ENCODE results near the gene PGAM5.

Gene PGAM5

DNA sequence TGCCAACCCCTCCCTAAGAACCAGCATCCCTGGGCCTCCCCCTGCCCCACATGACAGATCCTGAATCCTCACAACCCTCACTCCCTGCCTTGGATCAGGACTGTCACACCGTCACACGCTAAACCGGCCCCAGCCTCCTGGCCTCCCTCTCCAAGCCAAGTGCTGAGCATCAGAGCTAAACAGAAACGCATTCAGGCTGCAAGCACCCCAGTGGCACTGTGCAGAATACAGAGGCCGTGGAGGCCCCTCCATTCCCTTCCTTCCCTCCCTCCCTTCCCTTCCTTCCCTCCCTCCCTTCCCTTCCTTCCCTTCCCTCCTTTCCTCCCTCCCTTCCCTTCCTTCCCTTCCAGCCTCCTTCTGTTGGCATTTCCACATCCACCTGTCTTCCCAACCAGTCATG lies 36.1 kb upstream of the PGAM5 start:
- DNase-seq (ENCODE audit: low read depth) = no peak
- H3K4me3 ChIP-seq (ENCODE audit: low read depth, low read length) = no peak overlapping the region
- TF ChIP-seq, protein P1, sequence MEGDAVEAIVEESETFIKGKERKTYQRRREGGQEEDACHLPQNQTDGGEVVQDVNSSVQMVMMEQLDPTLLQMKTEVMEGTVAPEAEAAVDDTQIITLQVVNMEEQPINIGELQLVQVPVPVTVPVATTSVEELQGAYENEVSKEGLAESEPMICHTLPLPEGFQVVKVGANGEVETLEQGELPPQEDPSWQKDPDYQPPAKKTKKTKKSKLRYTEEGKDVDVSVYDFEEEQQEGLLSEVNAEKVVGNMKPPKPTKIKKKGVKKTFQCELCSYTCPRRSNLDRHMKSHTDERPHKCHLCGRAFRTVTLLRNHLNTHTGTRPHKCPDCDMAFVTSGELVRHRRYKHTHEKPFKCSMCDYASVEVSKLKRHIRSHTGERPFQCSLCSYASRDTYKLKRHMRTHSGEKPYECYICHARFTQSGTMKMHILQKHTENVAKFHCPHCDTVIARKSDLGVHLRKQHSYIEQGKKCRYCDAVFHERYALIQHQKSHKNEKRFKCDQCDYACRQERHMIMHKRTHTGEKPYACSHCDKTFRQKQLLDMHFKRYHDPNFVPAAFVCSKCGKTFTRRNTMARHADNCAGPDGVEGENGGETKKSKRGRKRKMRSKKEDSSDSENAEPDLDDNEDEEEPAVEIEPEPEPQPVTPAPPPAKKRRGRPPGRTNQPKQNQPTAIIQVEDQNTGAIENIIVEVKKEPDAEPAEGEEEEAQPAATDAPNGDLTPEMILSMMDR (IDR thresholded peaks at IDR 0.05; ENCODE audit: control insufficient read depth, extremely low read depth, insufficient read depth) = no peak

DNA sequence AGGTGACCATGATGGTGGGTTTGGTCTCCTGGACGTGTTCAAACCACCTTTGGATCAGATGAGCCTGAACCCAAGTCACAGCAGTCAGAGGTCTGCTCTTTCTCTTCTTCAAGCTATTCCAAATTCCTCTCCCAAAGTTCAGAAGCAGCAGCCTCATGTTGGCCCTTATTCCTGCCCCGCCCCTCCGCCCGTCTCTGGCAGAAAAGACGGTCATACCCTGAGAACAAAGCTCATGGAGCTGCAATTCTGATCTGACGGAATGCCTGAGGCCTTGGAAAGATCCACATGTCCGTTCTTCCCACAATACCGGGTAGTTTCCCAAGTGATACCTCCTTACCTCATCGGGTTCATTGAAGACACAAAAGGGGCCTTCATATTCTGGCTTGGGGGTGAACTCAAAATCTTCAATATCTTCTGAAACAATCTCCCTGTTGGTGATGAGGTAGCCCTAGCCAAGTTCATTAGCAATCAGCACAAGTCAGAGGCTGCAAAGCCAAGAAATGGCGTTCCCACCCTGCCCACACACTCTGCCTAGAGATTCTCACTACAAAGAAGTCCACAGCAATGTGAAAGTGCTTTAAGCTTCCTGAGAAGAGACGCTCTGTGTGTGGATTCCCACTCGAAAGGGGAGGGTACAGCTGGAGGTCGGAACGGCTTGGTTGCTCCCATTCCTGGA lies 34.7 kb upstream of the PGAM5 start:
- no peak for DNase-seq (ENCODE audit: low read depth)
- TF ChIP-seq, protein P1 (IDR thresholded peaks at IDR 0.05; ENCODE audit: control insufficient read depth, extremely low read depth, insufficient read depth) = no peak
- H3K4me3 ChIP-seq (ENCODE audit: low read depth, low read length) = no peak overlapping the region

DNA sequence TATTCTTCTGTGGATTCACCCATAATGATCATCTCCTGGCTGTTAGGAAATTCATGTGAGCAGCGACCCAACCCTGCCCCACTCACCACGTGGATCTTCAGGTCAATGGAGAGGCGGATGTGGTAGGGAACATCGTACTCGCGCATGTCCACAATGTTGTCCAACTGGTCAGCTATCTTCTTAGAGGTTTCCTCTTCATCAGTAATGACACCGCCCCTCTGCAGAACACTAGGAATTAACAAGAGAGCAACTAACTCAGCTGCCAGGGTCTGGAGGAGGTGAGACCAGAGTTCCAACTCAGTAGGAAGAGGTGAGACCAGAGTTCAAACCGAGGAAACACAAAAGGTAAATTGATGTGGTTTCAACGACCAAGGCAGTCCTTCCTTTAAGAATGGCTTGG lies 33.1 kb upstream of the PGAM5 start:
- TF ChIP-seq, protein P1 (IDR thresholded peaks at IDR 0.05; ENCODE audit: control insufficient read depth, extremely low read depth, insufficient read depth) = no peak
- no peak for DNase-seq (ENCODE audit: low read depth)
- no peak overlapping the region for H3K4me3 ChIP-seq (ENCODE audit: low read depth, low read length)

DNA sequence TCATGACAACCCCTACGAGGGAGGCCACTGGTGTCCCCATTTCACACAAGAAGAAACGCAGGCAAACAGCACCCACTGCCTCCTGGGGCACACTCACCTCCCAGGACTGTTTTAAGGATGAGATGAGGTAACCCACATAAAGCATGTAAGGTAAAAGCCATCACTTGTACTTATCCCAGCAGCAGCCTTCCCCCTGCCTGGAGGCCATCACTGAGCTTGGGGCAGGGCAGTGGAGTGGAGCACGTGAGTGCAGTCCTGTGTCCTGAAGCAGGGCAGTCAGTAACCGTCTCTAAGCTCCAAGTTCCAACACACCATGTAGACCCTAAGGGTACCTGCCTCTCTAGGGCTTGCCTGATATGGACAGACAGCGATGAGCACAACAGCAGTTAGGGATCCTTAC lies 25.2 kb upstream of the PGAM5 start:
- DNase-seq (ENCODE audit: low read depth) = no peak
- TF ChIP-seq, protein P1 (IDR thresholded peaks at IDR 0.05; ENCODE audit: control insufficient read depth, extremely low read depth, insufficient read depth) = no peak
- H3K4me3 ChIP-seq (ENCODE audit: low read depth, low read length) = no peak overlapping the region

DNA sequence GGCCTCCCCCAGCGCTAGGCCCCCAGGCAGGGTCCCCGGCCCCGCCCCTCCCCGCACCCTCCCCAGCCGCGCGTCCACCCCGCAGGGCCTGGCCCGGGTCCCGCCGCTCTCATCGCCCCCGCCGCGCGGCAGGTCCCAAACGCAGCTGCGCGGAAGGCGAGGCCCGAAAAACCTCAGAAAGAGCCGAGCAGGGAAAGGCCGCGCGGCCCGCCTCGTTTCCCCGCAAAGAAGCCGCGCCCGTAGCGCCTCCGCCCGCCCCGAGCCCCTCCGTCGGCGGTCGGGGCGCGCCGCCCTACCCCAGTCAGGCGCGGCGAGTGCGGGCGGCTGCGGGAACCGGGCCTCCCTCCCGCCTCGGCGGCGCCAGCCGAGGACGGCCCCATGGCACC lies 23.8 kb upstream of the PGAM5 start:
- TF ChIP-seq, protein P1 (IDR thresholded peaks at IDR 0.05; ENCODE audit: control insufficient read depth, extremely low read depth, insufficient read depth) = no peak
- no peak for DNase-seq (ENCODE audit: low read depth)
- H3K4me3 ChIP-seq (ENCODE audit: low read depth, low read length) = peak overlapping the region; percentile 64

DNA sequence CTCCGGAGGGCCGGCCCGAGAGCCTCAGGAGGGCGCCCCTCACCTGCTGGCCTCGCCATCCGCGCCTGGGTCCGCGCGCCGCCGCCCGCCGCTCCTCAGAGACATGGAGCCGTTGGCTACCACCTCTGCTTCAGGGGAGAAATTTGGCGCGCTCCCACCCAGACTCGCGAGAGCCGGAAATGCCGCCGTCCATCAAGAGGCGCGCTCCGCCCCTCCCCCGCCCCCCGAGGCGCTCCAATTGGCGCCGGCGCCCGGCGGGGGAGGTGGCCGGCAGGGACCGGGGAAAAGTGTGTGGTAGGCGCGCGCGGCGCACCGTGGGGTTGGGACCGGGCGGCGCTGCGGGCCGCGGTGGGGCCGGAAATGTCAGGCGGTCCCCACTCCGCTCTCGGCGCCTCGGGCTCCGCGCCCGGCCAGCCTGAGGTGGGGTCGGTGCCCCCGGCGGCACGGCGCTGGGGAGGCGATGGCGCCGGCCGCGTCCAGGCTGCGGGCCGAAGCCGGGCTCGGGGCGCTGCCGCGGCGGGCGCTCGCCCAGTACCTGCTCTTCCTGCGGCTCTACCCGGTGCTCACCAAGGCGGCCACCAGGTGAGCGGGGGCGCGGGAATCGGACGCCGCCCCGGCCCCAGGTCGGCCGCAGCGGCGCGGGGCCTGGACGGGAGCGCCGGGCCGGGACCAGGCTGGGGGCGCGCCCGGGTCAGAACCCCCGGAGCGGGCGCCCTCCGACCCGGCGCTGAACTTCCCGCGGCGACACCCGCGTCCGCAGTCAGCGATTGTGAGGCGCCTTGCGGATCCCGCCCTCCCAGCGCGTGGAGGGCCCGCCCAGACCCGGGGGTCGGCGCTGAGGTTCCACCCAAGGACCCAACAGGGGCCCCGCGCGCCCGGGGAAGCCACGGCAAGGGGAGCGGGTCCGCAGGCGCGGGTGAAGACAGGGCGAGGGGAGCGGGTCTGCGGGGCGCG lies 23.2 kb upstream of the PGAM5 start, which contains the start of the genes POLE and PXMP2:
TSS of gene POLE (minus strand) at position 132 of the 954 bp plus-strand sequence. CDS start at position 105, 27 bp downstream.
TSS of gene PXMP2 (plus strand) at position 377 of the 954 bp plus-strand sequence. CDS start at position 461, 84 bp downstream.
- peak; percentile 84 for DNase-seq (ENCODE audit: low read depth)
- TF ChIP-seq, protein P1 (IDR thresholded peaks at IDR 0.05; ENCODE audit: control insufficient read depth, extremely low read depth, insufficient read depth) = peak; percentile 19; the same call in 1 of the 2 replicates

More for the DNA sequence above, 23.2 kb upstream of the PGAM5 start, which contains the start of the genes POLE and PXMP2:
- peak within 1 kb of the TSS; percentile 64 for H3K4me3 ChIP-seq (ENCODE audit: low read depth, low read length)
